HTR-8/SVneo (cell line): ENCODE data around the gene TMEM61.
"Not testable (repeated sequence)": the region's sequence is repeated elsewhere in the genome, so short reads cannot be mapped to it uniquely, and the experiment has no call there.

Experiments
- DNase-seq: peaks from one replicate; pipeline ENCODE4 v3.0.0; 2011; ENCODE audit warnings: low spot score, mixed read lengths; ENCODE audit not compliant: insufficient read length
- FAIRE-seq: peaks from 2 replicates; lab custom pipeline; 2011; peaks lifted over from hg19 to GRCh38; lab: Jason Lieb, UNC

Gene TMEM61

GRCh38 chr1:54998100-54998499 is 17.7 kb downstream of the TMEM61 start:
- FAIRE-seq, result no peak

GRCh38 chr1:54998677-54999076 is 18.2 kb downstream of the TMEM61 start, which contains the start of gene BSND:
BSND (plus strand) TSS chr1:54998933; CDS start chr1:54999187, 254 bp downstream.
- FAIRE-seq, result no peak
- no peak for DNase-seq

More at GRCh38 chr1:54998100-54998499, 17.7 kb downstream of the TMEM61 start:
- DNase-seq, result no peak

- FAIRE-seq, result no peak
- DNase-seq, result no peak
Measured at GRCh38 chr1:55000110-55001085, 20.0 kb downstream of the TMEM61 start.

GRCh38 chr1:55001311-55001710 is 20.9 kb downstream of the TMEM61 start:
- no peak for DNase-seq
- FAIRE-seq, result no peak

- FAIRE-seq, result peak; percentile 98
- no peak for DNase-seq
Measured at GRCh38 chr1:55002686-55003085, 22.3 kb downstream of the TMEM61 start.

- DNase-seq (no peak), FAIRE-seq (no peak)
Measured at GRCh38 chr1:55005351-55006140, 25.1 kb downstream of the TMEM61 start.

- FAIRE-seq (no peak), DNase-seq (no peak)
Measured at GRCh38 chr1:55006931-55007330, 26.5 kb downstream of the TMEM61 start.

GRCh38 chr1:55007625-55008024 is 27.2 kb downstream of the TMEM61 start:
- DNase-seq (peak; percentile 33), FAIRE-seq (no peak)

- DNase-seq (no peak), FAIRE-seq (no peak)
Measured at GRCh38 chr1:55010194-55010886, 29.9 kb downstream of the TMEM61 start.

GRCh38 chr1:55010887-55011217 is 30.4 kb downstream of the TMEM61 start:
- FAIRE-seq, result no peak
- no peak for DNase-seq

GRCh38 chr1:55012661-55013060 is 32.2 kb downstream of the TMEM61 start:
- no peak for DNase-seq
- FAIRE-seq, result no peak

- DNase-seq, result no peak
Measured at GRCh38 chr1:55015123-55015522, 34.7 kb downstream of the TMEM61 start.

GRCh38 chr1:55015731-55016620 is 35.5 kb downstream of the TMEM61 start:
- FAIRE-seq (no peak), DNase-seq (no peak)

More at GRCh38 chr1:55015123-55015522, 34.7 kb downstream of the TMEM61 start:
- FAIRE-seq, result no peak

- DNase-seq, result no peak
- FAIRE-seq, result no peak
Measured at GRCh38 chr1:55018395-55018794, 38.0 kb downstream of the TMEM61 start.

GRCh38 chr1:55021942-55022546 is 41.6 kb downstream of the TMEM61 start:
- DNase-seq (peak; percentile 92), FAIRE-seq (peak; percentile 78)

- not testable (repeated sequence) for FAIRE-seq
Measured at GRCh38 chr1:55024163-55024562, 43.7 kb downstream of the TMEM61 start.

GRCh38 chr1:55026682-55027081 is 46.3 kb downstream of the TMEM61 start:
- DNase-seq, FAIRE-seq: not testable (repeated sequence)

More at GRCh38 chr1:55024163-55024562, 43.7 kb downstream of the TMEM61 start:
- not testable (repeated sequence) for DNase-seq

- not testable (repeated sequence) for DNase-seq, FAIRE-seq
Measured at GRCh38 chr1:55031098-55031497, 50.7 kb downstream of the TMEM61 start.

- FAIRE-seq (no peak), DNase-seq (no peak)
Measured at GRCh38 chr1:55033265-55033614, 52.8 kb downstream of the TMEM61 start.
